GM19240 (cell line): Measurements from ENCODE around the gene PROSER2.
"Not testable (repeated sequence)": the region's sequence is repeated elsewhere in the genome, so short reads cannot be mapped to it uniquely, and the experiment has no call there.

Source experiments
- DNase-seq: peaks from one replicate; pipeline ENCODE4 v3.0.0; 2011; ENCODE audit warnings: low spot score; ENCODE audit not compliant: insufficient read length

The PROSER2 gene

DNA sequence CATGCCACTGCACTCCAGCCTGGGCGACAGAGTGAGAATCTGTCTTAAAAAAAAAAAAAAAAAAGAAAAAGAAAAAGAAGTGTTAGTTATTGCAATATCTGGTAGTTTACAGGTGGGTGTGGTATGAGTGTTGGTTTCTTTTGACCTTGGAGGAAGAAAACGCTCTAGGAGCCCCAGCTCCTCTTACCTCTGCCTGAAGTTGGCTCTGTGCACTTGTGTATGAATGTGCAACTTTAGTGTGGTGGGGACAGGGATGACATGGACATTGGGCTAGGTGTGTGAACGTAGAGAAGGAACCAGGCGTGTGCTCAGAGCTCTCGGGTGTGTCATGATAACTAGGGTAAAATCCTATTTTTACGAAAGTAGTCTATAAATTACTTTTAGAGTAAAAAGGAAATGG lies 11.9 kb downstream of the PROSER2 start:
- DNase-seq = no peak

DNA sequence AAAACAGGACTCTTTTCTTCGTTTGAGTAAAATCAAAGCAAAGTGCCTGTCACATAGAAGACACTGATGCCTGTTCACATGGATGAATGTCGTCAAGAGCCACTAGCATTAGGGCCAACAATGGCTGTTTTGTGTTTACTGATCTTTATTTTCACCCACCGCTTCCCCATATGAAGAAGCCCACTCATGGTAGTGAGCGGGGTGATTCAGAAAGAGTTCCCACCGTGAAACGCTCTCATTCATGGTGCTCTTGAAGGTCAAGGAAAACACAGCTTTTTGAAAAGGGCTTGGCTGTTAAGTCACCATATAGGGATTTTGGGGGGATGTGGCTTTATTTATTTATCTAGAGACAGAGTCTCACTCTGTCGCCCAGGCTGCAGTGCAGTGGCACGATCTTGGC lies 12.5 kb downstream of the PROSER2 start:
- no peak for DNase-seq

DNA sequence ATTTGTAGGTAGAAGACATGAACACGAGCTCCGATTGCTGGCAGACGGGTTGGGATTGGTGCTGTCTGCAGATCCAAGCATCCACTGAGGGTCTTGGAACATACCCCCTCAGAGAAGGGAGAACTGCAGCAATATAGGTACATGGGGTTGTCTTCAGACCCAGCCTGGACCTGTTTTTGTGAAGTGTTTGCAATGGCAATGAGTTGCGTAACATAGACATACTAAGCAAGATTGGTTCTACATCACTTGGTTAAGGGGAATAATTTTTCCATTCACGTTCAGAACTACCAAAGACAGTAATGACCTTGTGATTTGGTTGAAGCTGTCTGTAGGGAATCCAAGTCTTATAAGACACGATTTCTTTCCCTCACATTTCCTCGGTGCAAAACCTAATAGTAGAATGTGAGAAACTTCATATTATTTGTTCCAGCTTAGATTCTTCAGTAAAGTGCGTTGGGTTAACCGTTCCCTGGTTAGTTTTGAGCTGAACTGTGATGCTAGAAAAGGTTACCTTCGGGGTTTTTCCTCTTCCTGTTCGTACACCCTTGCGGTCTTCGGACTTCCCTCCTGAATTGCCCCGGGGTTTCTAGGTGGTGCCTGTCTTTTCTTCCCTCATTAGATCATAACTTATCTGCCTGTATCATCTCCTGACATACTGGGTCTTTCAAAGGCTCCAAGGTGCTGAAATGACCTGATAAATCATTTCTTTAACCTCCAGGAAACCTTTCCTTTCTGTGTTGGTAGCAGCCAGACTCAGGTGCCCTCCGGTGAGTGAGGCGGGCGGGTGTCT lies 14.4 kb downstream of the PROSER2 start:
- no peak for DNase-seq

DNA sequence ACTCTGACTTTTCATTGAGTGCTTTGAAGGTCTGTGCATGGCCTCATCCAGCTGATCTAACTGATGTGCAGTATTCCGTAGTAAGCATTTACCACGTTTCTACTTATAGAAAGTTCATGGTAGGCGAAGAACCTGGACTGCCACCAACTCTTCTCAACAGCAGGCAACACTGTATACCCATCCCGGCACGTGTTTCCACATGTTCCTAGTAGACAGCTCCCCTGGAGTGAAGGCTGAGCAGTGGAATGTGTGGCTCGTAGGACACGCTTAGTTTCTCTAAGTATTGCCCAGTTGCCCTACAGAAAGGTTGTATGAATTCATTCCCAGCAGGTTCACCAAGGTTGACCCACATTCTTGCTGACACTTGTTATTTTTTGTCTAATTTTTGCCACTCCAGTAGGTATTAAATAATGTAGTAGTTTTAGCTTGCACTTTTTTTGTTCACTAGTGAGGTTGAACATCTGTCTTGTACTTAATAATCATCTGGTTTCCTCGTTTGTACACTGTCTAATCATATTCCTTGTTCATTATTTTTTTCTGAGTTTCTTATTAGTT lies 15.2 kb downstream of the PROSER2 start:
- DNase-seq = no peak

DNA sequence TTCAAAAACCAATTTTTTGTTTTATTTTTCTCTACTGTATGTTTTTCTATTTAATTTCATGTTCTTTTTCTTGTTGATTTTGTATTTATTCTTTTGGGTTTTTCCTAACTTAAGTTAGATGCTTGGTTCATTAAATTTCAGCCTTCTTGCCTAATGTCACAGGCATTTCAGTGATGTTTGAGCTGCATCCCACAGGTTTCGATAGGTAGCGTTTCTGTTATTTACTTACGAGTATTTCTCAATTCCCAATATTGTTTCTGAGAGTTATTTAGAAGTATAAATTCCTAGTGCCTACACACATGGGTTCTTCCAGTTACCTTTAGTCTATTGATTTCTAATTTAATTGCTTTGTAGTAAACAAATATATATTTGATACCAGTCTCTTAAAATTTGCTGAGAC lies 18.2 kb downstream of the PROSER2 start:
- no peak for DNase-seq

DNA sequence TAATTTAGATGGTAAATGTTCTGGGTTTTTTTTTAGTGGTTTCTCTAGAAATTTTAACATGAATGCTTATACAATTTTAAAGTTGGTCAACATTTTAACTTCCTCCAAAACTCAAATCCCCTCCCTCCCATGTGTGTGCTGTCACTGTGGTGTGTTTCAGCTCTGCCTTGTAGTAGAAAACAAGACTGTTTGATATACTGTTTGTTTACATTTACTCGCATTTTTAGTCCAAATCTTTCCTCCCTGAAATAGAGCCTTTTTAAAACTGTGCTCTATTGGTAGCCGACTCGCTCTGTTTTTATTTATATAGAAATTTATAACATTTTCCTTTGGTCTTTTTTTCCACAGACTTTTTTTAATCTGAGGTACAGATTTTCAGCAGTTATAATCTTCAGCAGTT lies 19.3 kb downstream of the PROSER2 start:
- no peak for DNase-seq

DNA sequence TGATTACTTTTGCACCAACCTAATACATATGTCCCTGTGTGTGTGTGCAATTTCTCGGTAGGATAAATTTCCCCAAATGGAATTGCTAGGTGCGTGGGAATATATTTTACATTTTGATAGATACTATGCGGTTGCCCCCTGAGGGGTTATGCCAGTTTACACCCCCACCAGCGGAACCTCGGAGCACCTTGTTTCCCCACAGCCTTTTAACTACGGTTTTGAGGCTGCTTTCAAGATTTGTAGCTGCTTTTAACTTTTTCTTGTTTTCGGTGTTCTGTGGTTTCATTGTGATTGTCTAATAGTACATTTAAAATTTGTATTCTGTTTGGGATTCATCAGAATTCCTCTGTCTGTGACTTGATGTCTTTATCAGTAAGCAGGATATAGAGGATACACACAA lies 22.0 kb downstream of the PROSER2 start:
- DNase-seq = no peak

DNA sequence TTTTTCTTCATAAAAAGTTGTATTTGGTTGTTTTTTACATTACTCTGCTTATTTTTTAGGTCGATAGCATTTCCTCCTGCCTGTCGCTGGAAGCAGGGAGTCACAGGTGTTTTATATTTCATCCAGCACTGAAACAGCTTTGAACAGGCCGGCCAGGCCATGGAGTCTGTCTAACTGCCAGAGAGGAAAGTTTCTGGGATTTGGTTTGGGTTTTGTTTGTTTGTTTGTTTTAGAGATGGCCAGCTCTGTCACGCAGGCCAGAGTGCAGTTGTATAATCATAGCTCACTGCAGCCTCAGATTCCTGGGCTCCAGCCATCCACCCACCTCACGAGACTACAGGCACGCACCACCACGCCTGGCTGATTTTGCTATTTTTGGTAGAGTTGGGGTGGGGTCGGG lies 23.4 kb downstream of the PROSER2 start:
- no peak for DNase-seq

DNA sequence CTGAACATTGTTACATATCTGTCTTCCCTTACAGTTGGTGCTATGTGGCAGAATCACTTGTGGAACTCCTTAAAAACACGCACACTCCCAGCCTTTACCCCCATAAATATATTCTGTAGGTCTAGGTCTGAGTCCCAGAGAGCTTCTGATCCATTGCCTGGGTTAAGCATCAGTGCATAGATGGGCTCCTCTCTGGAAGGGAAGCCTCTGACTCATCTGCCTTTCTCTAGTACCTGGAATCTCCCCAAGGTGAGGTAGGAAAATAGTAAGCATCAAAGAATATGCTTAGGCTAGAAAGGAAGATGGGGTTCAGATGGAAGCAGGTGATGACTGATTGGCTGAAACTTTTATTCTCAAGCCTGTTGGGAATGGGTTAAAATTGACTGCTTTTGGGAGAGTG lies 26.1 kb downstream of the PROSER2 start:
- no peak for DNase-seq

DNA sequence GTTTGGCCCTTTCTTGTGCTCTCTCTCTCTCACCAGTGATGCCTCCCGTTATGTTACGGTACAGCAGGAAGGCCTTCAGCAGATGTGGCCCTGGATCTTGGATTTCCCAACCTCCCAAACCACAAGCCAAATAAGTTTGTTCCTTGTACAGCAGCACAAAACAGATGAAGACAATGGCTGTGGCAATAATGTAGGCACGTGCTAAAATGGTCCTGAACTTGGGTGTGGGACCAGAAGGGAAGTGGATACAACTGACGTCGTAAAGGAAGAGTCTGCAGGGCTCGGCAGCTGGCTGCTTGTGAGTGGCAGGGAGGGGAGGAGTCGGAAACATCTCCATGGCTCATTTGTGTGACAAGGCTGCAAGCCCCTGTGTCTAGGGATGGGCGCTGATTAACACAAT lies 26.8 kb downstream of the PROSER2 start:
- DNase-seq = no peak

DNA sequence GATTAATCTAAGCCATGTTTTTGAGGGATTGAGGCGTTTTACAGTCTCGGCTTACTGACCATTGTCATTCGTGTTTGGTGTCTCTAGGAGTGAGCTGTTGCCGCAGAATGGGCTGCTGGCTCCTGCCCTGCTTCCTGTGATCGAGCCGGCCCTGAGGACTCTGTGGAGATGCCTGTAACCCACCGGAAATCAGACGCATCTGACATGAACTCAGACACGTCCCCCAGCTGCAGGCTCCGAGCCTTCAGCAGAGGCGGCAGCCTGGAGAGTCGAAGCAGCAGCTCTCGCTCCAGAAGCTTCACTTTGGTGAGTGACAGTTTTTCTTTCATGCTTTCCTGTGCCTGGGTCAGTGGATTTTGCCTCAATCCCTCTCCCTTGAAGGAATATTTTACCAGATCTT lies 28.8 kb downstream of the PROSER2 start:
- DNase-seq = no peak

DNA sequence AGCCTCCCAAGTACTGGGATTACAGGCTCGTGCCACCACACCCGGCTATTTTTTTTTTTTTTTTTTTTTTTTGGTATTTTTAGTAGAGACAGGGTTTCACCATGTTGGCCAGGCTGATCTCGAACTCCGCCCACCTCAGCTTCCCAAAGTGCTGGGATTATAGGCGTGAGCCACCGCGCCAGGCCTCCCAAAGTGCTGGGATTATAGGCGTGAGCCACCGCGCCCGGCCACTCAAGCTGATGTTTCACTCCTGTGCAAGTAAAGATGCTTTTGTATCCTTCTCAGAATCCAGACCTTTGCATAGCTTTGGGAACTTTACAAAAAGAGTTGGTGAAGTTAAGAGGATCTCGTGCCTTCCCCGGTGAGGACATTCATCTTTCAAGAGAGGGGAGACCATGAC lies 29.5 kb downstream of the PROSER2 start:
- DNase-seq = not testable (repeated sequence)

DNA sequence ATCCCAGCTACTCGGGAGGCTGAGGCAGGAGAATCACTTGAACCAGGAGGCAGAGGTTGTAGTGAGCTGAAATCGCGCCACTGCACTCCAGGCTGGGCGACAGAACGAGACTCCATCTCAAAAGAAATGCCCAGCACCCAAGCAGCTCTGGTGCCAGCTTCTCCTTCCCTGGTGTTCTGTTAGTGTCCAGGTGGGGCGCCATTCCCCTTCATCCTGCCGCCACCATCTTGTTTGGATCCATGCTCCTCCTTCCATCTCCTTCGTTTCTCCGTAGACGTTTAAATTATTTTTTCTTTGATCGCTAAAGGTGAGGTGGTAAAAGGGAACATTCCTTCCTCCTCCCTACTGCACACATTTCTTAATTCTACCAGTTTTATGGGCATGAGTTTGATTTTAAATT lies 30.3 kb downstream of the PROSER2 start:
- no peak for DNase-seq

DNA sequence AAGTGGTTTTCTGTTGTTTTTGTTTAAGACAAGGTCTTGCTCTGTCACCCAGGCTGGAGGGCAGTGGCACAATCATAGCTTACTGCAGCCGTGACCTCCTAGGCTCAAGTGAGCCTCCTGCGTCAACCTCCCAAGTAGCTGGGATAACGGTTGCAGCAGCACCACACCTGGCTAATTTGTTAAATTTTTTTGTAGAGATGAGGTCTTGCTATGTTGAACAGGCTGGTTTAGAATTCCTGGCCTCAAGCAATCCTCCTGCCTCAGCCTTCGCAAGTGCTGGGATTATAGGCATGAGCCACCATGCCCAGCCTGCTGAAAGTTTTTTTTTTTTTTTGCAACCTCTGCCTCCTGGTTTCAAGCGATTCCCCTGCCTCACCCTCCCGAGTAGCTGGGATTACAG lies 31.1 kb downstream of the PROSER2 start:
- DNase-seq = no peak

DNA sequence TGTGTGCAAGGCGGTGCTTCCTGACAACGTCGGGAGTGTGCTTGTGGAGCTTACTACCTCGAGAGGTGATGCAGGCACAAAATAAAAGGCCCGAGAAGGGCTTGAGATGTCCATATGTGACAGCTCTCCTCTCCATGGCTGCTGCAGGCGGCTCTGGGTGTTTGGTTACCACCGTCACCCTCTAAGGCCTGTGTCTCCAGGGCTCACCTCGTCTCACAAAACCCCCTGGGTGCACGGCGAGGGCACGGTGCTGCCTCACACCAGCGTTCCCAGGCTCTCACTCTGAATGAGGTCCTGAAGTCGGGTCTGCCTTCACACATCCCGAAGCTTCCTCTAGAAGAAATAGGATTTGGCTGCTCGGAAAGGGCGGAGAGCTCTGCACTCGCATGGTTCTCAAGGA lies 32.9 kb downstream of the PROSER2 start:
- no peak for DNase-seq

DNA sequence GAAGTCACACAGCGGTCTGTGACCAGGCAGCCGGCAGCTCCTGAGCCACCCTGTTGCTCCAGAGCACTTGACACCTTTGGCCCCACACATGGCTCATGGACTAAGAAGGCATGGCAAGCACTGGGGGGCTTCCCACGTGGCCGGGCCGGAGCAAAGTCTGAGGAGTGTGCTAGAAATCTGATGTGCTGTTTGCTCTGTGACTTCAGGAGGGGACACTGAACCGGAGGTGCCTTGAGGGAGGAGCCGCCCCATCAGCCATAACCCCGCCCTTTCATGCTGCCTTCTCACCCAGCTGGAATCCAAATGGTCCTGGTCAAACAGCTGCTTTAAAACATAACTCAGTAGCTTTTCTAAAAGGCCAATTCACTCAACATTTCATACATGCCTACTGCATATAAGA lies 33.5 kb downstream of the PROSER2 start:
- no peak for DNase-seq

DNA sequence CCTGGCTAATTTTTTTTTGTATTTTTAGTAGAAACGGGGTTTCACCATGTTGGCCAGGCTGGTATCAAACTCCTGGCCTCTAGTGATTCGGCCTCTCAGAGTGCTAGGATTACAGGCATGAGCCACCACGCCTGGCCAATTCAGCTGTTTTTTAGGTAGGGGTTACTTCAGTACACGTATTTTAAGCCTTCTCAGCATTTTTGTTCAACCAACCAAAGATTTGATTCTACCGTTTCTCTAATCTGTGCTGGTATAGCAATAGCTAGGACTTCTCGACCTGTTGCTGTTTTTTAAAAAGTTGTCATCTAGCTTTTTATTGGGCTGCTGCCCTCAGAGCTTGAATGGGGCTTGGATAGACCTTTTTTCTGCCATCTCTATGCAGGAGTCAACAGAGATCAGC lies 34.9 kb downstream of the PROSER2 start:
- no peak for DNase-seq

DNA sequence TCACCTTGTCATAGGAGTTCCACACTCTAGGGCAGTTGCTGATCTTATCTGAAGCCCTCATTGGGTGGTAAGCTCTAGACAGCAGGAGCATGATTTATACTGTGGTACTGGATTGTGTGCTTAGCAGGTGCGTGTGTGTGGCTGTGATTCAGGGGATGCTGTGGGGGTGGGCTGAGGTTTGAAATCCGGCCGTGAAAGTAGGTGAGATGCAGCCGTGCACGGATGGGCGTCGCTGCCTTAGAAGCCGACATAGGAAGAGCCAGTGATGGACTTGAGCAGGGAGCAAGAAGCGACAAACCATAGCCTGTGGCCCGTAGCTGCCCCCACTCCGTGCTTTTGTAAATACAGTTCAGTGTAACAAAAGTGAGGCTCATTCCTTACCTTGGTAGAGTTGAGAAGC lies 38.2 kb downstream of the PROSER2 start:
- no peak for DNase-seq

DNA sequence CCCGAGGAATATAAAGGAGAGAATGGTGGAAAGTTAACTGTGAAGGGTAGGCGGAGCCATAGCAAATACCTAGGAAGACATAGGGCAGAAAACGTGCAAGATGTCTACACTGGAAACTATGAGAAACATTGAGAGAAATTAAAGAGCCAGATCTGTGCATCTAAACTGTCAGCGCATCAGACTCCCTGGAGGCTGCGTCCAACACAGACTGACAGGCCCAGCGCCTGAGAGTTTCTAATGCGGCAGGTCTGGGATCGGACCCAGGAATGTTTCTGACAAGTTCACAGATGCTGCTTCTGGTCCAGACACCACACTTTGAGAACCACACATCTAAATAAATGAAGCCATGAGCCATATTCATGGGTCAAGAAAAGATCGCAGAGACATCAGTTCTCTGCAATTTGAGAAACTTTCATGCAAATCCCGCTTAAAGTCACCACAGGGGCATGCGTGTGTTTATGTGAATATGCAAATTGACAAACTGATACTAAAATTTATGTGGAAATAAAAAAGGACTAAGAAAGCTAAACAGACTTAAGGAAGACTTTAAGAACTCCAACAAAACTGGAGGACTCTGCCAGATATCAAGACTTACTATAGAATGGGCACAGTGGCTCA lies 38.8 kb downstream of the PROSER2 start:
- DNase-seq = no peak

DNA sequence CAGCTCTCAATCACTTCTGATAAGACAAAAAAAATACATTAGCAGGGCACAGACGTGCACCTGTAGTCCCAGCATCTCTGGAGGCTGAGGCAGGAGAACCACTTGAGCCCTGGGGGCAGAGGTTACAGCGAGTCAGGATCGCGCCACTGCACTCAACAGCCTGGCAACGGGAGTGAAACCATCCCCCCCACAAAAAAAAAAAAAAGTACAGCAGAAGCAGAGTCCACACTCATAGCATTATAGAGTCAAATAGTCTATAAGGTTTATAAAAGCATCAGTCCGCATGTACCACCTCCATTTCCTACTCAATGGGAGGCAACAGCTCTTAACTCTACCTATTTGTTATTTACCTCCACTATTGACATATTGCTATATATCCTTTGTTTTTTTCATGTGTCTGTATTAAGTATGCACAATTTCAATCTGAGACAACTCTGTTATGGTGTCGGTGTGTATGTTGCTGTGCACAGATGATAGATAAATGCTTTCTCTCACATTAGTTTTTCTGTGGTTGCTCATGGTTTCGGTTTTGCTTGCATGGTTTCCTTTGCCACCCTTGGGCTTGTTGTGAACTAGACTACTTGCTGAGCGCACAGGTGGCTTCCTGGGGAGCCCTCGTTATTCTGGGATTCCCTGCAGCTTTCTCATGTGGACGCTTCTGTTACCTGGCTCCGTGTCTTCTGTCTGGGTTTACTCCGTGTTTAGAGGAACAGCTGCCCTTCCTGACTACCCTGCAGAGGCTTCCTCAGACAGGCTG lies 40.4 kb downstream of the PROSER2 start:
- peak; percentile 68 for DNase-seq

DNA sequence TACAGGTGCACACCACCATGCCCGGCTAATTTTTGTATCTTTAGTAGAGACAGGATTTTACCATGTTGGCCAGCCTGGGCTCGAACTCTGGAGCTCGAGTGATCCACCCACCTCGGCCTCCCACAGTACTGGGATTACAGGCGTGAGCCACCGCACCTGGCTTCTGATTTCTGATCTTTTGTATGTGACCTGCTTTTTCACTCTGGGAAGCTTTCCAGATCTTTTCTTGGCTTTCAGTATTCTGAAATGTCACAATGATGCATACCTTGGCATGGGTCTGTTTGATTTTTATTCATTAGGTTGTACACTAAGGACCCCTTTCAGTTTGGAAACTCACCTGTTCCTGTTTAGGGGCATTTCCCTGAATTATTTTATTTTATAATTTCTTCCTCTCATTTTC lies 41.6 kb downstream of the PROSER2 start:
- DNase-seq = no peak

DNA sequence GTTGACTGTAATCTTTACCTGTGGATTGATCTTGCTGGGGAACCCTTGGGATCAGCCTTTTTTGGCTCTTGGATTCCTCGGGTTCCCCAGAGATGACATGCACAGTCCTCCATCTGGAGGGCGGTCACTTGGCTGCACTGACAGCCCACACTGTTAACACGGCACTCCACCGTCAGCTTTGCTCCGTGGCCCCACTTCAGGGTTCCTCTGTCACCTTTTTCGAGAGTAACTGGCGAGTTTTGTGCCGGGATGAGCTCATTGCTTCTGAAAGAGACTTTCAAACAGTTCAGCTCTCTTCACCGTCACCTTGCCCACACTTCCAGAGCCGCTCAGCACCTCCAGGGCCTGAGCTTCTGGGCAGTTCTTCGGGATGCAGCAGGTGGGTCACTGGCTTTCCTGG lies 42.4 kb downstream of the PROSER2 start:
- no peak for DNase-seq
